Activated naive CD4-positive, alpha-beta T cell (primary cell): Measurements from ENCODE around the gene ZDHHC11.
"Not testable (repeated sequence)": the region's sequence is repeated elsewhere in the genome, so short reads cannot be mapped to it uniquely, and the experiment has no call there.

Experiments used
- DNase-seq, 4 experiments: peaks; one replicate each; lab custom pipeline; 2025; lab: John Stamatoyannopoulos, UW

The ZDHHC11 gene

GRCh38 chr5:775961-776861, 74.6 kb downstream of the ZDHHC11 start:
- DNase-seq, result no peak

DNA sequence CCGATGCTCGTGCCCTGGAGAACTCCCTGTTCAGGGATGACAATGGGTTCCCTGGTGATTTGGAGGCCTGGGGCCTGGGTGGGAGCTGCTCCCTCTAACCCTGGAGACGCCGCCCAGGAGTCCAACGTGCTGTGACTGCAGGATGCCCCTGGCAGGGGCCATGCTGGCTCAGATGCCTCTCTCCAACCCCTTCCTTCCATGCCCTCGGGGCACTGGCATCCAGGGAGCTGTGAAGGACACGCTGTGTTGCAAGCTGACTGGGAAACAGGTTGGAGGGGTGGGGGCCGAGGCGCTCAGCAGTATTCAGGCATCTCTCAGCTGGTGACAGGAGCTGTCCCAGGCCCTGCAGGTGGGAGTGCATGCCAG, 75.2 kb downstream of the ZDHHC11 start:
- not testable (repeated sequence) for DNase-seq

GRCh38 chr5:774854-775505, 75.8 kb downstream of the ZDHHC11 start:
- not testable (repeated sequence) for DNase-seq

GRCh38 chr5:774304-774703, 76.5 kb downstream of the ZDHHC11 start:
- not testable (repeated sequence) for DNase-seq

DNA sequence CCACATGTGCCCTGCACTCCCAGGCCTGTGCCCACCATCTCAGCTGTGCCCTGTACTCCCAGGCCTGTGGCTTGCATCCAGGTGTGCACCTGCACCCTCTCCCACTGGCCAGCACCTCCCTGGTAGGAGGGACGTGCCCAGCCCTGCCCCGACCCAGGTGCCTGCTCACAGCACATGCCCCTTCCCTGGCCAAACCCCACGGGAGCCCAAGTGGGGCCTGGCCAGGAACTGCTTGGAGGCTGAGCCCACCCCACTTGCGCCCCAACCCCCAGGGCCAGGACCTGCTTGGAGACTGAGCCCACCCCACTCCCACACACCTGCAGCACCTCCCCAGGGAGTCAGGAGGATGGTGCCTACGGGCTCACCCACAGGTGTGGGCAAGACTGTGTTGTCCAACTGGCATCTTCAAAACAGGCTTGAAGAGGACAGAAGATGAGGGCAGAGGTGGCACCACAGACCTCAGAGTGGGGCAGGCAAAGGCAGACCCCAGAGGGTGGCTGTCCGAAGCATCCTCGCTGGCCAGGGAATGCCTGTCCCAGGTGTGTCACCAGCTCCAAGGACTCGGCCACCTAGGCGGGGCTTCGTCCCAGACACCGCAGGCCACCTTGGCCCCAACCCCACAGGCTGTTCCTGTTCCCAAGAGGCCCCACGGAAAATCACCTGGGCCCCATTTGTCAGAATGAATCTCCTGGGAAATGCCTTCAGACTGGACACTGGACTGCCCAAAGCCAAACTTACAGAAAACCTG, 77.1 kb downstream of the ZDHHC11 start:
- no peak for DNase-seq

- not testable (repeated sequence) for DNase-seq
Measured at GRCh38 chr5:772931-773330, 77.9 kb downstream of the ZDHHC11 start.

DNA sequence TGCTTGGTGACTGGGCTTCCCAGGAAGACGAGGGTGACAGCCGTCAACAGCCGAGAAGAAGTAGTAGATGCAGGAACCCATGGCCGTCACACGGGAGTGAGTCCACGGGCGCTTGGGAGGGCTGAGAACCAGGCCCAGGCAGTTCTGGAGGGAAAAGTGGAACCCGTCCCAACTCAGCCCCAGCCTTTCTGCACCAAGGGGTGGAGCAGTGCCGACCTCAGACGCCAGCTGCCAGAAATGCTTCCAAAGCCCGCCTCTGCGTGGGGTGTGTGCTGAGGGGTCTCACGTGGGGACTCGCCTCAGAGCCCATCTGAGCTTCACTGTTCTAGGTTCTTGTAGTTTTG, 78.3 kb downstream of the ZDHHC11 start:
- DNase-seq, result not testable (repeated sequence)

DNA sequence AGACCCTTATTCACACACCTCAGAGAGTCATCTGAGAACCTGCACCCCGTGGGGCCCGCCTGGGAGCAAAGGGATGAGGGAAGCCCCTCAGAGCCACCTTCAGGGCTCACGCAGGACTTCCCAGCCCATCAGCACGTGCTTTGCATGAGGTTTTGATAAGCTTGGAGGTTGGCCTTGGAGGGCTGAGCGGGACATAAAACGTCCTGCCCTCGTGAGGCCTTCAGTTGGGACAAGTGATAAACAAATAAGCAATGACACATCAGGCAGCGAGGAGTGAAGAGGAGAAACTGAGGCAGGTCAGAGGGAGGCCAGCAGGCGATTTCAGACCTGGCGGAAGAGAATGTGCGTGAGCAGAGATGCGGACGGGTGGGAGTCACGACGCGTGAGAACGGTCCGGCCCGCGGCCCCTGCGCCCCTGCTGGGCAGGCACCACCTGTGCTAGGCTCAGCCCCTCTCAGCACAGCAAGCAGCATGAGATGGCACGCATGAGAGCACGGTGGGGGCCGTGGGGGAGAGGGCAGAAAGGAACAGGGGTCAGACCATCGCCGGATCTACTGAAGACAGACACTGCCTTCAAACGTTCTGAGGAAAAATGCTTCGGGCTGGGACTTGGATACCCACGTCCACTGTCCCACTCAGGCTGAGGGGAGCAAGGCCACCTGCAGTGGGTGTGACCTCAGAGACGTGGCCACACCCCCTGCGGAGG, 78.8 kb downstream of the ZDHHC11 start:
- not testable (repeated sequence) for DNase-seq

DNA sequence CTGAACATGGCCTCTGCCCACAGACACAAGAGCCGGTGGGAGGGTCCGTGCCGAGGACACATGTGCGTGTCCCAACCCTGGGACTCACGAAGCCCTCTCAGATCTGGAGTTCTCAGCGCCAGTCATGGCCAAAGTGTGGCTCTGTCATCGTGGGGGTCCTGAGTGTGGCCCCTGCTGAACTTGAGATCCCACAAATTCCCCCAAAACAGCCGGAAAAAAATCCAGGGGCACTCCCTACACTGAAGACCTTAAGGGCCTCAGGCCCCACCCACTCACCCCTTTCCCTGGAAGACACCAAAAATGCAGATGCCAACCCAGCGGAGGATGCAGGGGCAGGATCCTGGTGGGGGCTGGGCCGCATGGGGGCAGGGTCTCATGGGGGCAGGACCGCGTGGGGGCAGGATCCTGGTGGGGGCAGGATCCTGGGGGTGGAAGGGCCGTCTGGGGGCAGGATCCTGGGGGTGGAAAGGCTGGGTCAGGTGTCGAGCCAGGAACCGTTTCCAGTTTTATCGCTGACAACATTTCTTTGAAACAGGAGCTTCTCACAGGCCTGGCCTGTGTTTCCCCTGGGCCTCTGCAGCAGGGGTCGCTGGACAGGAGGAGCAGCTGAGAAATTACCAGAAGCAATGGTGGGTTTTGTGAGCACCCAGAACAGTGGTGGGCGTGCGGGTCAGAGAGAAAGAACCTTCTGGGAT, 79.6 kb downstream of the ZDHHC11 start:
- not testable (repeated sequence) for DNase-seq

- DNase-seq, result not testable (repeated sequence)
Measured at GRCh38 chr5:770585-770984, 80.2 kb downstream of the ZDHHC11 start.

DNA sequence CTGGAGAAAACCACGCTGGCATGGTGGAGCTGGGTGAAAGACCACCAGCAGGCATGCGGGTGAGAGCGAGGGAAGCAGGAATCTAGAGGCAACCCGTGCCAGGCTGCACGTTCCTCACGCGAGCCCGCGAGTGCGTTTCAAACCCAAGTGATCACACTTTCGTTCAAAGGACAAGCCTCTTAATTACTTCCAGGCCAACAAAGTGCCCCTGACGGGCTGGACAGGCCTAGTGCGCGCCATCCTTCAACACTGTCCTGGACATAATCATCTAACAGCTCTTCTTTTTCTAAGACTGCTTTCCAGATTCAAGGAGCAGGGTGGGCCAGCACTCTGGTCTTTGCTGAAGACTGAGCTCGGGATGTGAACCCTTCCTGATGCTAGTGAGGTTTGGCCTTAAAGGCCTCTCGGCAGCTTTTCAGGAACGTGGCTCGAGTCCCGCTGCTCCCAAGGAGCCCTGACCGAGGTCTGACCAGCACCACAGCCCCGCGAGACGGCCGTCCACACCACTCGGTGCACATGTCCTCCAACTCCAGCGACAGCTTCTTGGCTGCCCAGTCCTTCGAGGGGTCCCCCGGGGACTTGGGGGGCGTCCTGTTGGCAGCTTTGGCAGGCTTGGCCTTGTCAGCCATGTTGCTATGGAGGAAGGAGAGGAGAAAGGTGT, 81.2 kb downstream of the ZDHHC11 start:
- DNase-seq, result not testable (repeated sequence)

DNA sequence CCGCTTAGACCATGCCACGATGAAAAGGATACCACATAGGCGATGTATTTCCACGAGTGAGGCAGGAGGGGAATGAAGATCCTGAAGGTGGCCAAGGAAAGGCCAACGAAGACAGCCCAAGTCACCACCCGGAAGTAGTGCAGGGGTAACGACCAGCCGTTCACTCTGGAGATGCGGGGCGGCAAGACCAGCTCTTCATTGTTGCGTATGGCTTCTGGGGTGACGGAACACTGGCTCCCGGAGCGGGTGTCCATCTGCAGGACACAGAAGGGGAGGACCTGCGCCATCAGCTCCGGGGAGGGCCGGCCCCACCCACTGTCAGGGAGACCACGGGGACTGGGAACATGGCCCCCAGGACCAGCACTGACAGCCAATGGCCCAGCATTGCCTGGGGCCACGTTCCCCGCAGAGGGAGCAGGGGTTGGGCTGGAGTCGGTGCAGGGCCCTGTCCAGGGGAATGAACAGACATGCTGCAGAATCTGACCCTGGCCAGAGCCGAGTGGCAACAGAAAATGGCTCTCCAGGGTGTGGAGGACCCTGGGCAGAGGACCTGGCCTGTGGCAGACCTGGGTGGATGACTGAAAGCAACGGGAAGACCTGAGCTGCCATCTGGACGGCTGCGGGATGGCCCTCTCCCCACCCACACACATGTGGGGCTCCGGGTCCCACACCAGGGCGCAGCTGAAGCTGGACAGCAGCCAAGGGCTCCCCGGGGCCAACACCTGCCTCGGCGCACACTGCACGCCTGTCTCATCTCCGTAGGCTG, 83.9 kb downstream of the ZDHHC11 start:
- no peak for DNase-seq

DNA sequence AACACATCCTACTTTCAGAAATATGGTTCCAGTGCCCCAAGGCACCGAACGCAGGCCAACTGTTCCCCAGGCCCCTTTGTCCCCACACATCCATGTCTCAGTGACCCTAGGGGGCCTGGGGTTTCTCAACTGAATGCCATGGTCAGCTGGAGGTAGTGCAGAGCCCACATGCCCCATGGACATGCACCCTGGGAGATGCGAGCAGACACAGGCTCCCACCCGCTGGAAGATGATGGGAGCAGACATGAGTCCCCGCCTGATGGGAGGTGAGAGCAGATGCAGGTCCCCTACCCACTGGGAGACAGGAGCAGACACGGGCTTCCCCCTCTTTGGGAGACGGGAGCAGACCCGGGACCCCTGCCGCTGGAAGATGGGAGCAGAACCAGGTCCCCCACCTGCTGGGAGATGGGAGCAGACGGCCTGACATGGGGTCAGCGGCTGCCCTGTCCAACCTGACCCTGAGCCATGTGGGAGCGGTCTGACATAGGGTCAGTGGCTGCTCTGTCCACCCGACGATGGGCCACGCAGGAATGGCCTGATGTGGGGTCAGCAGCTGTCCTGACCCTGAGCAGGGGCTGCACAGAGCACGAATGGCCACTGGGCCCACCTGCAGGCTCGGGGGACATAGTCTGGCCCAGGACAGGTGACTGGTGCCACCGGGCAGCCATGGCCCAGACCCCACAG, 84.7 kb downstream of the ZDHHC11 start:
- DNase-seq, result no peak

DNA sequence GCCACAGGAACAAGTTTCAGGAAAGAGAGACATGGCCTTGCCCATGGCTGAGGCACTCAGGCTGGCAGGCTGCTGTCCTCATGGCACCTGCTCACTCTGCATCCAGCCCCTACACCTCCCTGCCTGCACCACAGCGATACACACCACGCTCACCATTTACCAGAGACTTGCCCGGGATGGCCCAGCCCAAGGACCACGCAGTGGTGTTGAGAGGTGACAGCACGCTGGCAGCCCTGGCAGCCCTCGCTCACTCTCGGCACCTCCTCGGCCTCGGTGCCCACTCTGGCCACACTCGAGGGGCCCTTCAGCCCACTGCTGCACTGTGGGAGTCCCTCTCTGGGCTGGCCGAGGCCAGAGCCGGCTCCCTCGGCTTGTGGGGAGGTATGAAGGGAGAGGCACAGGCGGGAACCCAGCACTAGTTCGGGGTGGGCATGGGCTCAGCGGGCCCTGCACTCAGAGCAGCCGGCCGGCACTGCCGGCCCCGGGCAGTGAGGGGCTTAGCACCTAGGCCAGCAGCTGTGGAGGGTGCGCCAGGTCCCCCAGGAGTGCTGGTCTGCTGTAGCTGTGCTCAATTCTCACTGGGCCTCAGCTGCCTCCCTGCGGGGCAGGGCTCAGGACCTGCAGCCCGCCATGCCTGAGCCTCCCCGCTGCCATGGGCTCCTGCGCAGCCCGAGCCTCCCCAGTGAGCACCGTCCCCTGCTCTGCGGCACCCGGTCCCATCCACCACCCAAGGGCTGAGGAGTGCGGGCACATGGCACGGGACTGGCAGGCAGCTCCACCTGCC, 86.6 kb downstream of the ZDHHC11 start:
- DNase-seq, result no peak

DNA sequence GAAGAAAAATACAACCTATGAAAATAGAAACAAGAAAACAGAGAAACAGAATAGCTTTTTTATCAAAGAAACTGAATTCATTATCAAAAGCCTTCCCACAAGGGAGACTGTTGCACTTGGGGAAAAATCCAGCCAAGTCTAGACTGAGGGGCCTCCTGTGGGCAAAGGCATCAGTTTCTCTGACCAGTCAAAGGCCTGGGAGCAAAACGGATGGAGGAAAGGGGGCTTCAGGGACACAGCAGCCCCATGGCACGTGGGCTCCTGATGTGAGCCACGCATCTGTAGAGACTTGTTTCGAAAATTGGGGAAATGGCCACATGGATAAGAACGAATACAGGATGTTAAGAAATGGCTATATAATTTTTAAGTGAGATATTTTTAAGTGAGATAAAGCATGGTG, 87.4 kb downstream of the ZDHHC11 start:
- no peak for DNase-seq

- not testable (repeated sequence) for DNase-seq
Measured at GRCh38 chr5:762996-763395, 87.8 kb downstream of the ZDHHC11 start.

DNA sequence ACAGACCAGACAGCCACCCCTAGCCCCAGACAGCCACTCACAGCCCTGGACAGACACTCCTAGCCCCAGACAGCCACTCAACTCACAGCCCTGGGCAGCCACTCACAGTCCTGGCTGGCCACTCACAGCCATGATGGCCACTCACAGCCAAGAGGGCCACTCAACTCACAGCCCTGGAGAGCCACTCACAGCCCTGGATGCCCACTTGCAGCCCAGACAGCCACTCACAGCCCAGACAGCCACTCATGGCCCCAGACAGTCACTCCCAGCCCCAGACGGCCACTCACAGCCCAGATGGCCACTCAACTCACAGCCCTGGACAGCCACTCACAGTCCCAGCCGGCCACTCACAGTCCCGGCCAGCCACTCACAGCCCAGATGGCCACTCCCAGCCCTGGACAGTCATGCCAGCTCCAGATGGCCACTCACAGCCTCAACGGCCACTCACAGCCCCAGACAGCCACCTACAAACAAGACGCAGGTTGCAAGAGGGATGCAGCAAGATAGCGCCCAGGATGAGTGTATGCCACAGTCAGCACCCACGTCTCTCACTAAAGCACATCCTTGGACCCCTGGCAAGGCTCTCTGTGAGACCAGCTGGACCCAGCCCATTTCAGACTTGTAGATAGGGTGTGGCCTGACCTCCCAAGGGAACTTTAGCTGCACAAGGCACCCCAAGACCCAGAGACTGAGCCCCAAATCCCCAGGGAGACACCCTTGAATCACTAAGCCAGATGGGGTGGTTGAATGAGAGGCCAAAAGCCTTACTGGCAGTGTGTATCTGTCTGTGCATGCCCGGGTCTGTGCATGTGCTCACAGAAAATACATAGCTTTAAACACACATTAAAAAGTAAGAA, 88.7 kb downstream of the ZDHHC11 start:
- no peak for DNase-seq
